Measurements from ENCODE around the gene SZT2.
"Not testable (repeated sequence)": the region's sequence is repeated elsewhere in the genome, so short reads cannot be mapped to it uniquely, and the experiment has no call there.

SZT2 gene

DNA sequence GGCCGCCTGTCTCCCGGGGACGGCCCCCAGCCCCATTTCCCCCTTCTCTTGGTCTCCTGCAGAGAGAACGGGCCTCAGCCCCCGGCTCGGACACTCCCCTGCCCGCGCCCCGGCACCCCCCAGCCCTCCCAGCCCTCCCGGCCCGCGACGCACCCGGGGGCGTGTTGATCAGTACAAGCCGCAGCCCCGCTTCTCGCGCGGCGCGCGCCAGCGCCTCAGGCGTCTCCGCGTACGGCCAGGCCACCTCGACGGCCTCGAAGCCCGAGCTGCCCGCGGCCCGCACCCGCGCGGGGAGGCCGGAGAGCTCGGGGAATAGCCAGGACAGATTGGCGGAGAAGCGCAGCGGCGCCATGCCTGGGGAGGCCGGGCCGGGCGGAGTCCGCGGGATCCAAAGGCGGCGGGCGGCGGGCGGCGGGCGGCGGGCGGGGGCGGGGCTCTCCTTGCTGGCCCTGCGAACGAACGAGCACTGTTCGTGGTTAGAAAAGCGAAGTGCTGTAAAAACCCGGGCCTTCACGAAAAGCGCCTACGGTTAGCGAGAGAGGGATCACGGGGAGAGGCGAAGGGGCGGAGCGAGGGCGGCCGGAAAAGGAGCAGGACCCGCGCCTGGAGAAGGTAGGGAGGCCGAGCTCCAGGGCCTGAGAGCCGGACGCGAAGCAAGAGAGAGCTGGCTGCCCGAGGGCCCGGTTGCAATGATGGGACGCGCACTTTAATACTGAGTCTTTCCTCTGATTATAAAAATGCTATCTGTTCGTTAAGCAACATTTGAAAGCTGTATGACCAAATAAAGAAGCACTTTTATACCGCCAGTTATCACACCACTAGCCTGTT is 64.0 kb downstream of the SZT2 start, which contains the start of gene HYI:
HYI (minus strand) TSS at position 490 of the 828 bp plus-strand sequence; CDS start at position 352, 138 bp downstream.
- no peak for DNase-seq (ENCODE audit: low read depth, low spot score)

DNA sequence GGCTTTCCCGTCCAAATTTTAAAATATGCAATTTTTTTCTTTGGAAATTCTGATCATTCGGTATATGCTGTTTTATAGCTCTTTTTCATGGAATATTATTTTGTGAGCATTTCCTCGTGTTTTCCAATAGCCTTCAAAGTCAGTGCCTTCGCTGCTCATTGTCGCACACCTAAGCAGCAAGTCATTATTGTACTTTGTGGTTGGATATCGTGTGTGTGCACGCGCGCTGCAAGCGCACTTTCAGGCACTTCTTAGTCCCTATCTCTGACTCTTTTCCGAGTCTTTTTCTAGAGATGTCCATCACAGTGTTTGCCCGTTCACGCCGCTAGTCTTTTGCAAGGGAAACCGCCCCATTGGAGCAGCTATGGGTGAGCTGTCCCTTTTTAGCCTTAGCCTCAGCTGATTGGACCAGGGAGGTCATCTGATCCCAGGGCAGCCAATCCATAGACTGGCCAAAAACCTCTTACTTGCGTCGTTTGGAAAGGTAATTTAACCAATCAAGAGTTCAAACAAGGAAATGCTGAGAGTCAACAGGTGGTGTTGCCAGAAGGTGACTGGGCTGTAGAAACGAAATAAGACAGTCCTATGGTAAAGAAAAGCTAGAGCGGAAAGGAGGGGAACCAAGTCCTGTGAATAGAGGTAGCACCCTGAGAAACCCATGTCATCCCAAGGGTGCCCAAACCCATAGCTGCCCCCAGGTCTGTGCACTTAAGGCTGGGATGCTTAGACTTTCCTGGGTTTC is 64.7 kb downstream of the SZT2 start:
- no peak for DNase-seq (ENCODE audit: low read depth, low spot score)

DNA sequence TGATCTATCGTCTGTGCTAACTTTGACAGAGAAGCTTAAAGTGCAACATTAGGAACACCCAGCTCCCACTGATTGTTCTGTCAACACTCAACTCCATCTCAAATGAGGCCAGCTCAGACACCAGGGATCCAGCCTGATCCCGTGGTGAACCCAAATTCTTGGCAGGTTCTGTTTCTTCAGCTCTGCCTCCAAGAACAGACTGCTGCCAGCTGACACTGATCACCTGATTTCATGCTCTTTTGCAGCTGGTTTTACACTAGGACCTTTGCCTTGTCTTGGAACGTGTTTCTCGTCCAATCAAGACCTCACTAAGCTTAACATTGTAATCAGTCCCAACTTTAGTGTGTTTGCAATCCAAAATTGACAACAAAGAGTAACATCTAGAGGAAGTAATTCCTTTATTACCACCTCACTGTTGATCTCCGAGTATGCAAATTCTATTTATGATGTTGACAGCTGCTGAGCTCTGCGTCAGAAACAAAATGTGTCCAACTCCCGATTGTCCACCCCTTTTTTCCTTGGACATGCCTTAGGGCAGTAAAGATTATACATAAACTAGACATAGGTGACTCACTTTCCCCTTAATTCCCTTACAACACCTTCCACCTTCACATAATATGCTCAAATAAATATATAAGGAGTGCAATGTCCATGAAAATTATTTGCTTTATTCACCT is 65.7 kb downstream of the SZT2 start:
- no peak for DNase-seq (ENCODE audit: low read depth, low spot score)

DNA sequence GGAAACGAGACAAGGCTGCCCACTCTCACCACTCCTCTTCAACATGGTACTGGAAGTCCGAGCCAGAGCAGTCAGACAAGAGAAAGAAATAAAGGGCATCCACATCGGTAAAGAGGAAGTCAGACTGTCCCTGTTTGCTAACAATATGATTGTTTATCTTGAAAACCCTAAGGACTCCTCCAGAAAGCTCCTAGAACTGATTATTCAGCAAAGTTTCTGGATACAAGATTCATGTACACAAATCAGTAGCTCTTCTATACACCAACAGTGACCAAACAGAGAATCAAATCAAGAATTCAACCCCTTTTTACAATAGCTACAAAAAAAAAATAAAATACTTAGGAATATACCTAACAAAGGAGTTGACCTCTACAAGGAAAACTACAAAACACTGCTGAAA is 68.7 kb downstream of the SZT2 start:
- DNase-seq (ENCODE audit: low read depth, low spot score), result not testable (repeated sequence)

DNA sequence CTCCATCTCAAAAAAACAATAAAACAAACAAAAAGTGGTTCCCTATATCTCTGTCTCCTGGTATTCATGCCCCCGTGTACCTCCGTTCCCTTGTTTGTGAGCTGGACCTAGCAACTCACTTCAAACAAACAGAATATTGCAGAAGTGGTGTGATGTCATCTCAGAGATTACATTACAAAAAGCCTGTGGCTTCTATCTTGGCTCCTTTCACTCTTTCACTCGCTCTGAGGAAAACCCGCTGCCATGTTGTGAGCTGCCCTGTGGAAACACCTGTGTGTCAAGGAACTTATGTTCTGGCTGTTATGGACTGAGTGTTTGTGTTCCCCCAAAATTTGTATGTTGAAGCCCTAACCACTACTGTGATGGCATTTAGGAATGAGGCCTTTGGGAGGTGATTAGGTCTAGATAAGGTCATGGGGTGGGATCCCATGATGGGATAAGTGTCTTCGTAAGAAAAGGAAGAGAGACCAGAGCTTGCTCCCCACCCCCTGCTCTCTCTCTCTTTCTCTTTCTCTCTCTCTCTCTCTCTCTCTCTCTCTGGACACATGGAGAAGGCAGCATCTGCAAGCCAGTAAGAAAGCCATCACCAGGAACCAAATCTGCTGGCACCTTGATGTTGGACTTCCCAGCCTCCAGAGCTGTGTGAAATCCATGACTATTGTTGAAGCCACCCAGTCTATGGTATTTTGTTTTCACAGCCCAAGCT is 71.4 kb downstream of the SZT2 start:
- no peak for DNase-seq (ENCODE audit: low read depth, low spot score)

DNA sequence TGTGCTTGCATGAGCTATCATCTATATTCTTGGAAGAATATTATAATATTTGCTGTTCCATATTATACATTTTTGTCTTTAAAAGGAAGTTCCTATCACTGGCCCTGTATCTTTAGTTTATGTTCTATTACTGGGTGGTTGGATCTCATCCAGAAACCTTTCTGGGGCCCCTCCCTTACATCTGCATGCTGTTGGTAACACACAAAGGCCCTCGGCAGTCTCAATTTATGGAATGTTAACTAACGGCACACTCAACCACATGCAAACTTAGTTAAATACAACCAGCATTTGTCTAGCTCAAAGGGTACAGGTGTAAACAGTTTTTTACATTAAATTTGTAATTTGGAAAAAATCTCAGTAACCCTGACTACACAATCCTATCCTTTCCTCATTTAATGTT is 73.8 kb downstream of the SZT2 start:
- no peak for DNase-seq (ENCODE audit: low read depth, low spot score)

DNA sequence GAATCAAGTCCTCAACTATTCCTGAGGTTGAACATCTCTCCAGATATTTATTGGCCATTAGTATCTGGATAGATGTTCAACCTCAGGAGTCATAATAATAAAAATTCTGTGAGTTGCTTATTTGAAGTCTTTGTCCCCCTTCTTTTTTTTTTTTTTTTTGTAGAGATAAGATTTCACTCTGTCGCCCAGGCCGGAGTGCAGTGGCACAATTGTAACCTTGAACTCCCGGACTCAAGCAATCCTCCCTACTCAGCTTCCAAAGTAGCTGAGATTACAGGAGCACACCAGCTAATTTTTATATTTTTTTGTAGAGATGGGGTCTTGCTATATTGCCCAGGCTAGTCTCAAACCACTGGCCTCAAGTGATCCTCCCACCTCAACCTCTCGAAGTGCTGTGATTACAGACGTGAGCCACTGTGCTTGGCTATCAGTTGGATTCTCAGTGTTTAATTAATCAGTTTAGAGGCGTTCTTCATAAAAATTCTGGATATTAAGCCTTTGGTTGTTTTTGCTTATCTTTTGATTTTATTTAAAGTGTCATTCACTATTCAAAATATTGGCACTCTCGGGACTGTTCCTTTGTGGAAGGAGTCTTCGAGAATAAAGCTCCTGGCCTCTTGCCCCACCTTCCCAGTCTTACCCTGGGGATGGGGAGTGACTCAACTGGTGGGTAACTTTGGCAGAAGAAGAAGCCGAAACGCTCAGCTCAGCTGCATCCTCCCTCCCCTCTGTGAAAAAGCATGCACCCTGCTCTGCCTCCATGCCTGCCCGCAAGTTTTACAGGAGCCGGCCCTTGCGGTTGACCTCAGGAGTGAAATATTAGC is 75.2 kb downstream of the SZT2 start:
- DNase-seq (ENCODE audit: low read depth, low spot score), result no peak

DNA sequence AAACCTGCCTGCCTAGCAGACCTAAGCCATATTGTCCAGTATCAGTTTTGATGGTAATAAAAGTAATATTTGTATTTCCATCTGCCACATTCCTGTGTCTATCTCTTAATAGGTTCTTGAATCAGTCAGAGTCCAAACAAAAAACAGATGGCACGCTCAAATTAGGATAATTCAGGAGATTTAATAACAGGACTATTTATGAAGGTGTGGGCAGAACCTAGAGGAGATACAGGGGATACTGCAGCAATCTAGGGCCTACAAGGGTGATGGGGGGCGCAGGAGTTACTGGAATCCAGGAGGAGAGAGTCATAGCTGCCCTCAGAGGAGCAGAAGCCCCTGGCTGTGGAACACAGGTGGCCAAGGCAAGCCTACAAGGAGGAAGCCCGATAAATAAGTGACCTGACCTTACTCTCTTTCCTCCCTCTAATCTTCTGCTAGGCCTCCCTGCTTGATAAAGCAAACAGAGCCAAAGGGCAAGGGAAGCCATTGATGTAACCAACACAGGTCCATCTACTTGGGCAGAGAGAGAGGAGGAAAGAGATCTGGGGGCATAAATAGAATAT is 75.9 kb downstream of the SZT2 start:
- no peak for DNase-seq (ENCODE audit: low read depth, low spot score)

DNA sequence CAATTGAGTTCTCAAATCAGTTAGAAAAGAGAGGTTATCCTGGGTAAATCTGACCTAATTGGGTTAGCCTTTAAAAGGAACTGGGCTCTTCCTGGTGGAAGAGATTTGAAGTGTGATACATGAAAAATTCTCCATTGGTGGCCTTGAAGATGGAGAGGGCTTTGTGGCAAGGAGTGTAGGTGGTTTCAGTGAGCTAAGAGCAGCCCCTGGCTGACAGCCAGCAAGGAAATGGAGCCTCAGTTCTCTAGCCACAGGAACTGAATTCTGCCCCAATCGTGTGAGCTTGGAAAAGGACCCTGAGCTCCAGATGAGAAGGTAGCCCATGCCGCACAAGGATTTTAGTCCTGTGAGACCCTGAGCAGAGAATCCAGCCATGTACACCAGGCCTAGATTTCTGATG is 76.7 kb downstream of the SZT2 start:
- no peak for DNase-seq (ENCODE audit: low read depth, low spot score)

DNA sequence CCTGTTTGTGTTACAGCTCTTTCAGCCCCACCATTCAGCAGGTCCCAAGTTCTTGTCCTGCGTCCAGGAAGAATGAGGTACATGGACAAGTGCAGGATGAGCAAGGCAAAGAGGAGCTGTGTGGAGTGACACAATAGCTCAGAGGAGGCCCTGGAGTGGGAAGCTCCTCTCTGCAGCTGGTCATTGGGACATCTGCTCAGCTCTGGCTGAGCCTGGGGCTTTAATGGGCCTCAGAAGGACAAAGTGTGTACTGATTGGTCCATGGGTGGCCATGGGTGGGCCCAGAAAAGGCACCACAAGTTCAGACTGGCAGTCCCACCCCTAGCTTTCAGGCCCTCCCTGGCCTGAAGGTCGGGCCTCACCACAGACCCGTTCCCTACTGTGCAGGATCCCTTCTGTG is 78.7 kb downstream of the SZT2 start:
- no peak for DNase-seq (ENCODE audit: low read depth, low spot score)

DNA sequence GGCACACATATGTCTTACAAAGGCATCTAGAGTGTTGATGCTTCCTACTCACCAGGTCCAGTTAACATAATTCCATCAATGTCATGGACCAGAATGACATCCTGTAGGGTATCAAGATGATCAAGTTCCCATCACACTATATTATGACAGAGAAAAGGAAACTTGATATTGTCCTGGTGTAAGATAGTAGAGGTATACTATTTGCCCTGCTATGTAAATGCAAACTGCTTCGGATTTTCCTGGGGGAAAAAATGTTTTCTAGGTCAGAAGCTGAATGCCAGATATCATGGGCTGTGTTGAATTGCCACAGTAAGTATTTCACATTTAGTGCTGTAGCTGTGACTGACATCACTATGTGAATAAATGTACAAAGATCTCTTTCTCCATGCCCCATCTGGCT is 80.2 kb downstream of the SZT2 start:
- DNase-seq (ENCODE audit: low read depth, low spot score), result no peak

DNA sequence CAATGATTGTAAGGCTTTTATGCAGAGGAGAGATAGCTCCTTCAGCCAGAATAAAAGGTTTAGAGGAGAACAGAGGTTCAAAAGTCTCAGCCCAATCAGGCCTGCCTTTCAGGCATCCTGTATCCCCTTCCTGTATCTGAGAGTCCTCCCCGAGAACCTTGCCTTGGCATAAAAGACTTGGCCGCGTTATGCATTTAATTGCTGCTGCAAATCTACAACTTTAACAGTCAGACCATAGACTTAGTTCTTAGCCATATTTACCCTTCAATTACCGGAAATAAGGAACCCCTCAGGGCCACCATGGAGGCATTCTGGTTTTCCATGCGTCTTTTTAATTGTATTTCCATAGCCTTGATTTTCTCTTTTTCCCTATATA is 82.4 kb downstream of the SZT2 start:
- no peak for DNase-seq (ENCODE audit: low read depth, low spot score)

DNA sequence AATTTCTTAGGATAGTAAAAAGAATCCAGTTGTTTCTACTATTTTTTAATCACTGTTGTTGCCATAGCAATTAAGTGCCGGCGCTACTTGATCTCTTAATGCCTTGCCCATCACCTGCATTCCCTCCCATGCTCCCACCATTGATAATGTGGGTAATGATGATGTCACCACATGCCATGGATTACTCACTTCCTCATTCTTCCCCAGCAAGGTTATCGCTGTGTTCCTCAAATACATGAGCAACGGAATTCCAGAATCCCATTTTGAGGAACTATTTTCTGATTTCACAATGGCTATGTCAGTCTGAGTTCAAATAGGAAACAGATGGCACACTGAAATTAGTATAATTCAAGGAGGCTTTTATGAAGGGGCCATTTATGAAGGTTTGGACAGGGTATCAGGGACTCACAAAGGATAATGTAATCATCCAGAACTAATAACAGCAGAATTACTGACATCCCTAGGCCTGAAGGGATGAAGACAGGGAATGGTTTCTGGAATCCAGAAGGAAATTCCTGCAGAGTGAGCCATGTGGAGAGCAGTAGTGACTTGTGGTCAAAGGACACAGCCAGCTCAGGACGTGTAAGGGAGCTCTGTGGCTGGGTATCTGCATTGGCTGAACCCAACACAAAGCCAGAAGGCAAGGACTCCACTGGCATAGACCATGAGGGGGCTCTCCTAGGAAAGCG is 82.9 kb downstream of the SZT2 start:
- not testable (repeated sequence) for DNase-seq (ENCODE audit: low read depth, low spot score)

DNA sequence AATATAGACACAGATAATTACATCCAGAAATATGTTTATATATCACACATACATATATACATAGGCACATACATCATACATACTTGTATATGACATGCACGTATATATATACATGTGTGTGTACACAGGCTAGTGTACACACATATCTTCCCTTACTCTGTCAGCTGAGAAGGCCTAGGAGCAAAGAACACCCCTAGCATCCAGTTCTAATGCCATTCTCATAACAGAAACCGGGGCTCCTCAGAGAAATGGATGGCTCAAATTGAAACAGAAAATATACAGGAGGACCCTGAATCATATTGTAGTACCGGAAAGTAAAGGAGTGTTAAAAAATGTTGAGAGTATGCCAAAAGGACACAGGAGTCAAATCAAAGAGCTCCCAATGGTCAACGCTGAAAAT is 83.8 kb downstream of the SZT2 start:
- no peak for DNase-seq (ENCODE audit: low read depth, low spot score)

DNA sequence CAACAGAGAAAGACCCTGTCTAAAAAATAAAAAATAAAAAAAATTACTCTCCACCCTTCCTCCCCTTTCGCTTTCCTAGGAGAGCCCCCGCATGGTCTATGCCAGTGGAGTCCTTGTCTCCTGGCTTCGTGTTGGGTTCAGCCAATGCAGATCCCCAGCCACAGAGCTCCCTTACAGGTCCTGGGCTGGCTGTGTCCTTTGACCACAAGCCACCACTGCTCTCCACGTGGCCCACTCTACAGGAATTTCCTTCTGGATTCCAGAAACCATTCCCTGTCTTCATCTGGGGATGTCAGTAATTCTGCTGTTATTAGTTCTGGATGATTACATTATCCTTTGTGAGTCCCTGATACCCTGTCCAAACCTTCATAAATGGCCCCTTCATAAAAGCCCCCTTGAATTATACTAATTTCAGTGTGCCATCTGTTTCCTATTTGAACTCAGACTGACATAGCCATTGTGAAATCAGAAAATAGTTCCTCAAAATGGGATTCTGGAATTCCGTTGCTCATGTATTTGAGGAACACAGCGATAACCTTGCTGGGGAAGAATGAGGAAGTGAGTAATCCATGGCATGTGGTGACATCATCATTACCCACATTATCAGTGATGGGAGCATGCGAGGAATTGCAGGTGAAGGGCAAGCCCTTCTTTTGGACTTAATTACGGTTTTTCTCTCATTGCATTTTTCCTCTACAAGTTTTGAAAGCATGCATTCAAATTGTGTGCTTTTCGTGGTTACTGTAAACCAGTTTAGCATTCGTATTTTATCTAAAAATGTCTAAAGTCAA is 86.1 kb downstream of the SZT2 start:
- not testable (repeated sequence) for DNase-seq (ENCODE audit: low read depth, low spot score)

DNA sequence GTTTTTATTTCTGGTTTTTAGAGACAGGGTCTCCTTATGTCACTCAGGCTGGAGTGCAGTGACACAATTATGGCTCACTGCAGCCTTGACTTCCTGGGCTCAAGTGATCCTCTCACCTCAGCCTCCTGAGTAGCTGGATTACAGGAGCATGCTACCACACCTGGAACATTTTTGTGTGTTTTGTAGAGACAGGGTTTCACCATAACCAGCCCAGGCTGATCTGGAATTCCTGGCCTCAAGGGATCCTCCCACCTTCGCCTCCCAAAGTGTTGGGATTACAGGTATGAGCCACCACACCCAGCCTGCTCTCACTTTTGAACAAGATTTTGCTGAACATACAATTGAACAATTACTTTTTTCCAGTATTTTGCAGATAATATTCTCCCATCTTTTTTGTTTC is 88.0 kb downstream of the SZT2 start:
- no peak for DNase-seq (ENCODE audit: low read depth, low spot score)

DNA sequence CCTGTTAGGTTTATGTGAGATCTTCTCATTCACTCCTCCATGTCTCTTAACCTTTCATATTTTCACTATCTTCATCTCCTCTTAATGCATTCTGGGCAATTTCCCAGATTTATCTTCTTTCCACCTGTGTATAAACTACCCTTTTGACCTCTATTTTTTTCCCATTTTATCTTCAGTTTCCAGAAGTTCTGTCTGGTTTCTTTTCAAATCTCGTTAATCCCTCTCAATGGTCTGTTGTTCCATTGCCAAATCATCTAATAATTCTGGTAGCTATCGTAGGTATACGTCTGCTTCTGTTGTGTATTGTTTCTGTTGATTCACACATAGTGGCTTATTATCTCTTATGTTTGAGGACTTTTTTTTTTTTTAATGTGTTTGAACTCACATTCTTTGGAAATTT is 89.7 kb downstream of the SZT2 start:
- no peak for DNase-seq (ENCODE audit: low read depth, low spot score)

DNA sequence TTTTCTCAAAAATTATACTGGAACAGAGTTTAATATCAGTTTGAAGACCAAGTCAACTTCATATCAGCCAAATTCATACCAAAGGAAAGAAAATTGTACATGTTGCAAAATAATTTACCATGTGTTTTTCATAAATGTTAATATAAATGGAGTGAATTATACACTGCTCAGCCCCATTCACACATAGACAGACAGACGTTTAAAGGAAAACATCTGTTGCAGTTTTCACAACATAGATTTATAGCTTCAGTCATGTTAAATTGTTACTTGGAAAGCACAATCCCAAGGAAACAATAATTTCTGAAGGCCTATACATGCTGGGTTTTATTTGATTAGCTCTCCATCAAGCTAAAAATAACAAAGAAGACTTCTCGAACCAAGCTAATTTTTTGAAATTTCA is 91.8 kb downstream of the SZT2 start:
- DNase-seq (ENCODE audit: low read depth, low spot score), result no peak

DNA sequence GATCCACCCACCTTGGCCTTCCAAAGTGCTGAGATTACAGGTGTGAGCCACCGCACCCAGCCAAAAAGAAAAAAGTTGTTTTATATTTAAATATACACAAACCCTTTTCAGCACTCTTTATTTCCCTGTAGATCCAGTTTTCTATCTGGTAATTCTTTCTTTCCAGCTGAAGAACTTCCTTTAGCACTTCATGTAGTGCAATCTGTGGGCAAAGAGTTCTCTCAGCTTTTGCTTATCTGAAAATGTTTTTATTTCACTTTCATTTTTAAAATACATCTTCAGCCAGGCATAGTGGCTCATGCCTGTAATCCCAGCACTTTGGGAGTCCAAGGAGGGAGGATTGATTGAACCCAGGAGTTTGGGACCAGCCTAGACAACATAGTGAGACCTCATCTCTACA is 92.5 kb downstream of the SZT2 start:
- no peak for DNase-seq (ENCODE audit: low read depth, low spot score)
